Tracheal epithelial cell (primary cell): ENCODE measurements around the gene ASNS. TPM values are rescaled to one million over a fixed set of nuclear protein-coding genes. Genes with fewer than 3 reads are reported as not detected.

Experiments used
- total RNA-seq: library from RNA; depleted of rRNA; stranded (reverse); fragments of >200 nt; gene quantifications from 2 replicates; pipeline ENCODE4 v1.2.1, GENCODE V29; 2014

ASNS gene
- 104 and 210 TPM in 2 replicates for total RNA-seq

GRCh38 chr7:97872025-97872669 is at the start of gene ASNS:
TSS of gene ASNS (minus strand) at chr7:97872408. CDS start at chr7:97869156, 3,252 bp downstream.

Other genes starting within 250 kb of the ASNS start
- 2.9 TPM in 1 of 2 replicates, not detected in the other for gene TAC1, start 140.3 kb downstream of the ASNS start, total RNA-seq
- gene OCM2, start 117.8 kb upstream of the ASNS start, total RNA-seq, result not detected in 2 replicates
- 13.0 and 14.9 TPM in 2 replicates for gene LMTK2, start 234.5 kb upstream of the ASNS start, total RNA-seq